Measurements from ENCODE around the gene AIP.

Gene AIP

GRCh38 chr11:67452141-67452952, 30.5 kb upstream of the AIP start, which contains the start of gene GPR152:
Gene GPR152 (minus strand): TSS chr11:67452729. CDS start chr11:67452724, 5 bp downstream.
- no peak for TF ChIP-seq ZNF16 (tag by site-specific recombination; IDR thresholded peaks at IDR 0.05; ENCODE audit: low read depth)
- no peak for TF ChIP-seq ZSCAN23 (tag by site-specific recombination; IDR thresholded peaks at IDR 0.05)
- TF ChIP-seq ZNF704 (tag by site-specific recombination; IDR thresholded peaks at IDR 0.05): no peak
- TF ChIP-seq ZNF624 (tag by site-specific recombination; IDR thresholded peaks at IDR 0.05): no peak
- TF ChIP-seq ZNF391 (tag by site-specific recombination; IDR thresholded peaks at IDR 0.05; ENCODE audit: borderline replicate concordance, low read depth): no peak
- no peak for TF ChIP-seq SP2 (tag by site-specific recombination; IDR thresholded peaks at IDR 0.05)
- no peak for TF ChIP-seq EGR2 (tag by site-specific recombination; IDR thresholded peaks at IDR 0.05; ENCODE audit: low read depth)
- H3K4me1 ChIP-seq (ENCODE audit: control insufficient read depth, insufficient read depth, low read length): no peaks in the 10 kb centered on the region
- H3K36me3 ChIP-seq (ENCODE audit: control insufficient read depth in 2 of 2, insufficient read depth in 1 of 2, low read length in 2 of 2): no peaks in the 10 kb centered on the region
- H3K9me3 ChIP-seq (ENCODE audit: control insufficient read depth, insufficient read depth, low read depth, low read length): no peaks in the 10 kb centered on the region
- ChIA-PET POLR2A (interaction anchor here (0.6 to 1.1 kb wide), 2 partner anchors 50 to 223 kb away, joined by 3 read pairs; partner anchors contain the start of gene PPP1CA), CTCF (no interaction called here)
- H3K4me3 ChIP-seq (ENCODE audit: low read depth, low read length): no peak within 1 kb of the TSS
- no peak within 1 kb of the TSS for H3K27ac ChIP-seq (ENCODE audit: extremely low read depth, low read depth, low read length)

GRCh38 chr11:67453816-67454732, 28.8 kb upstream of the AIP start:
- TF ChIP-seq SCRT1 (tag by site-specific recombination; IDR thresholded peaks at IDR 0.05; ENCODE audit: borderline replicate concordance): no peak
- TF ChIP-seq ZNF404 (tag by site-specific recombination; IDR thresholded peaks at IDR 0.05): no peak
- TF ChIP-seq ZNF677 (tag by site-specific recombination; IDR thresholded peaks at IDR 0.05): no peak
- Histone ChIP-seq H3K36me3 (ENCODE audit: control insufficient read depth in 2 of 2, insufficient read depth in 1 of 2, low read length in 2 of 2) (no peaks in the 10 kb centered on the region), H3K9me3 (ENCODE audit: control insufficient read depth, insufficient read depth, low read depth, low read length) (no peaks in the 10 kb centered on the region), H3K4me3 (ENCODE audit: low read depth, low read length) (no peak overlapping the region), H3K4me1 (ENCODE audit: control insufficient read depth, insufficient read depth, low read length) (no peaks in the 10 kb centered on the region), H3K27ac (ENCODE audit: extremely low read depth, low read depth, low read length) (no peak overlapping the region)
- CTCF ChIA-PET: no interaction called here
- POLR2A ChIA-PET: no interaction called here

GRCh38 chr11:67455054-67455453, 27.8 kb upstream of the AIP start, which contains the start of gene CABP4:
Gene CABP4 (plus strand): TSS chr11:67455354. CDS start chr11:67455424, 70 bp downstream.
- no peak within 1 kb of the TSS for H3K4me3 ChIP-seq (ENCODE audit: low read depth, low read length)
- no peaks in the 10 kb centered on the region for H3K4me1 ChIP-seq (ENCODE audit: control insufficient read depth, insufficient read depth, low read length)
- ChIA-PET CTCF (interaction anchor here (0.6 to 0.7 kb wide), 2 partner anchors 43 to 1466 kb away, joined by 3 read pairs; no protein-coding TSS in a partner anchor), POLR2A (interaction anchor here (0.5 kb wide), 1 partner anchor 73 kb away, joined by 3 read pairs; no protein-coding TSS in a partner anchor)
- H3K27ac ChIP-seq (ENCODE audit: extremely low read depth, low read depth, low read length): no peak within 1 kb of the TSS
- TF ChIP-seq ZNF426 (tag by site-specific recombination; IDR thresholded peaks at IDR 0.05): no peak
- TF ChIP-seq ZNF558 (tag by site-specific recombination; IDR thresholded peaks at IDR 0.05): no peak
- TF ChIP-seq ZSCAN30 (tag by site-specific recombination; IDR thresholded peaks at IDR 0.05): no peak
- TF ChIP-seq ZNF157 (tag by site-specific recombination; IDR thresholded peaks at IDR 0.05): no peak
- TF ChIP-seq, protein P1, sequence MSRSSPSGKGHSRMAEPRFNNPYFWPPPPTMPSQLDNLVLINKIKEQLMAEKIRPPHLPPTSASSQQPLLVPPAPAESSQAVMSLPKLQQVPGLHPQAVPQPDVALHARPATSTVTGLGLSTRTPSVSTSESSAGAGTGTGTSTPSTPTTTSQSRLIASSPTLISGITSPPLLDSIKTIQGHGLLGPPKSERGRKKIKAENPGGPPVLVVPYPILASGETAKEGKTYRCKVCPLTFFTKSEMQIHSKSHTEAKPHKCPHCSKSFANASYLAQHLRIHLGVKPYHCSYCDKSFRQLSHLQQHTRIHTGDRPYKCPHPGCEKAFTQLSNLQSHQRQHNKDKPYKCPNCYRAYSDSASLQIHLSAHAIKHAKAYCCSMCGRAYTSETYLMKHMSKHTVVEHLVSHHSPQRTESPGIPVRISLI (tag by site-specific recombination; IDR thresholded peaks at IDR 0.05): no peak
- TF ChIP-seq ZNF140 (tag by site-specific recombination; IDR thresholded peaks at IDR 0.05): no peak
- TF ChIP-seq, protein P2, sequence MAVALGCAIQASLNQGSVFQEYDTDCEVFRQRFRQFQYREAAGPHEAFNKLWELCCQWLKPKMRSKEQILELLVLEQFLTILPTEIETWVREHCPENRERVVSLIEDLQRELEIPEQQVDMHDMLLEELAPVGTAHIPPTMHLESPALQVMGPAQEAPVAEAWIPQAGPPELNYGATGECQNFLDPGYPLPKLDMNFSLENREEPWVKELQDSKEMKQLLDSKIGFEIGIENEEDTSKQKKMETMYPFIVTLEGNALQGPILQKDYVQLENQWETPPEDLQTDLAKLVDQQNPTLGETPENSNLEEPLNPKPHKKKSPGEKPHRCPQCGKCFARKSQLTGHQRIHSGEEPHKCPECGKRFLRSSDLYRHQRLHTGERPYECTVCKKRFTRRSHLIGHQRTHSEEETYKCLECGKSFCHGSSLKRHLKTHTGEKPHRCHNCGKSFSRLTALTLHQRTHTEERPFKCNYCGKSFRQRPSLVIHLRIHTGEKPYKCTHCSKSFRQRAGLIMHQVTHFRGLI (tag by site-specific recombination; IDR thresholded peaks at IDR 0.05): no peak
- H3K36me3 ChIP-seq (ENCODE audit: control insufficient read depth in 2 of 2, insufficient read depth in 1 of 2, low read length in 2 of 2): no peaks in the 10 kb centered on the region
- no peaks in the 10 kb centered on the region for H3K9me3 ChIP-seq (ENCODE audit: control insufficient read depth, insufficient read depth, low read depth, low read length)

Data from HEK293 (cell line).